ENCODE results near the gene PRKCE. TPM values are rescaled to one million over a fixed set of nuclear protein-coding genes. Genes with fewer than 3 reads are reported as not detected.

The PRKCE gene
- total RNA-seq, 1 experiment from 2014 or later, result 14.0 TPM

- in situ Hi-C loops (cut with HindIII; ENCODE audit: low pct_unique_long_range_greater_than_20kb, low sequenced_read_pairs) (no loop called here), intact Hi-C loops (cut with micrococcal nuclease; ENCODE audit: unreplicated experiment) (no loop called here)
- Histone ChIP-seq H3K9me3 (ENCODE audit: control insufficient read depth, insufficient read depth, low read depth, low read length) (peaks cover 10% of the 10 kb centered on the region; the same call in 1 of the 2 replicates), H3K27me3 (ENCODE audit: control insufficient read depth, insufficient read depth, low read length) (no peaks in the 10 kb centered on the region), H3K36me3 (ENCODE audit: control insufficient read depth, insufficient read depth, low read length) (no peaks in the 10 kb centered on the region), H3K27ac (ENCODE audit: low read length) (no peak overlapping the region), H3K4me3 (ENCODE audit: low read depth in 2 of 2, low read length in 2 of 2) (no peak overlapping the region), H3K4me1 (ENCODE audit: control insufficient read depth, insufficient read depth, low read length) (no peaks in the 10 kb centered on the region)
- DNase-seq (ENCODE audit: low read depth, low spot score), result no peak
- no peak for ATAC-seq
- no TSS peak for BruUV-seq (replicated peaks)
- ChIA-PET POLR2A (no interaction called here), CTCF (no interaction called here)
- TF ChIP-seq REST (IDR thresholded peaks at IDR 0.05; ENCODE audit: insufficient read depth in 1 of 2, low read depth in 2 of 2, low read length in 1 of 2) (no peak), TCF7L2 (IDR thresholded peaks at IDR 0.05; ENCODE audit: low read depth, low read length) (no peak), SIN3A (IDR thresholded peaks at IDR 0.05; ENCODE audit: borderline replicate concordance, insufficient read depth, low read depth, low read length) (no peak), POLR2AphosphoS5 (IDR thresholded peaks at IDR 0.05; ENCODE audit: low read depth, low read length) (no peak), CTCF (IDR thresholded peaks at IDR 0.05) (no peak)
Observed at GRCh38 chr2:45879406-45879805, 227.9 kb downstream of the PRKCE start.

- in situ Hi-C loops (cut with HindIII; ENCODE audit: low pct_unique_long_range_greater_than_20kb, low sequenced_read_pairs) (no loop called here), intact Hi-C loops (cut with micrococcal nuclease; ENCODE audit: unreplicated experiment) (no loop called here)
- Histone ChIP-seq H3K27me3 (ENCODE audit: control insufficient read depth, insufficient read depth, low read length) (no peaks in the 10 kb centered on the region), H3K36me3 (ENCODE audit: control insufficient read depth, insufficient read depth, low read length) (no peaks in the 10 kb centered on the region), H3K9me3 (ENCODE audit: control insufficient read depth, insufficient read depth, low read depth, low read length) (peaks cover 10% of the 10 kb centered on the region; the same call in 1 of the 2 replicates), H3K4me3 (ENCODE audit: low read depth in 2 of 2, low read length in 2 of 2) (no peak overlapping the region), H3K4me1 (ENCODE audit: control insufficient read depth, insufficient read depth, low read length) (no peaks in the 10 kb centered on the region), H3K27ac (ENCODE audit: low read length) (no peak overlapping the region)
- POLR2A ChIA-PET, result no interaction called here
- no peak for ATAC-seq
- no TSS peak for BruUV-seq (replicated peaks)
- no peak for DNase-seq (ENCODE audit: low read depth, low spot score)
- TF ChIP-seq REST (IDR thresholded peaks at IDR 0.05; ENCODE audit: insufficient read depth in 1 of 2, low read depth in 2 of 2, low read length in 1 of 2), result no peak
- no peak for TF ChIP-seq POLR2AphosphoS5 (IDR thresholded peaks at IDR 0.05; ENCODE audit: low read depth, low read length)
- no peak for TF ChIP-seq CTCF (IDR thresholded peaks at IDR 0.05)
- no peak for TF ChIP-seq SIN3A (IDR thresholded peaks at IDR 0.05; ENCODE audit: borderline replicate concordance, insufficient read depth, low read depth, low read length)
- no peak for TF ChIP-seq TCF7L2 (IDR thresholded peaks at IDR 0.05; ENCODE audit: low read depth, low read length)
- CTCF ChIA-PET, result no interaction called here
Observed at GRCh38 chr2:45879936-45880335, 228.5 kb downstream of the PRKCE start.
